IPS DF 19.7 (cell line): ENCODE data around the gene SLF1.

Experiments
- DNase-seq: peaks from one replicate; pipeline ENCODE4 v3.0.0-alpha.2; 2013; ENCODE audit warnings: low read depth, low spot score

SLF1 gene

DNA sequence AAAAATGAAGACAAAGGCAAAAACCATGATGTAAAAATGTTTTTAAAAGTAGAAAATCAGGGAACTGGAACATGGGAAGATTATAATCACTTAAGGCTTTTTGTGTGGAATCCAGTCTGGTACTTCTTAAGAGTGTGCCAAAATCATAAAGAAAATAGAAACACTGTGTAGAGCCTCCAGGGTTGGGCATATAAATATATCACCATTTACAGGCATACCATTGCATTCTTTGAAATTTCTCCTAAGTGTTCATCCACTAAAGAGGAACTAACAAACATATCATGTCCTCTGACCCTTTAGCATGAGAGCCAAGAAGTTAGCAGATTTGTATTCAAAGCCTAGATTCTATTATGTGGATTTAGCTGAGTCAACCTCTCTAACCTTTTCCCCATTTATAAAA, 93.3 kb downstream of the SLF1 start:
- DNase-seq = no peak

DNA sequence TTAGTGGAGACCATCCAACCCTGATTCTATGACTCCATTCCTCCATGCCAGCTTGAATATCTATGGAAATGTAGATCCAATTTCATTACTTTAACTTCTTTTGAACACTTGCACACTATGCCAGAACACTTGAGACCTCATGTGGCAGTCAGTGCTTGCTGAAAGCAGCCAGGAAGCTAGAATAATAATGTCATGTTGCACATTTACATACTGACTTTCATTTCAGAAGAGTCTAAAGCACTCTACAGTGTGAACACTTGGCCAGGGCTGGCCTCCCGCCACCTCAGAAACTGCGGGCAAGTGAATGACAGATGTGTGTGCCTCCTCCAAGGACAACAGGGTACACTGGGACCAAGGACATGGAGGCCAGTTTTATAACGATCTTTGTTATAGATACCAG, 97.3 kb downstream of the SLF1 start:
- DNase-seq = no peak

DNA sequence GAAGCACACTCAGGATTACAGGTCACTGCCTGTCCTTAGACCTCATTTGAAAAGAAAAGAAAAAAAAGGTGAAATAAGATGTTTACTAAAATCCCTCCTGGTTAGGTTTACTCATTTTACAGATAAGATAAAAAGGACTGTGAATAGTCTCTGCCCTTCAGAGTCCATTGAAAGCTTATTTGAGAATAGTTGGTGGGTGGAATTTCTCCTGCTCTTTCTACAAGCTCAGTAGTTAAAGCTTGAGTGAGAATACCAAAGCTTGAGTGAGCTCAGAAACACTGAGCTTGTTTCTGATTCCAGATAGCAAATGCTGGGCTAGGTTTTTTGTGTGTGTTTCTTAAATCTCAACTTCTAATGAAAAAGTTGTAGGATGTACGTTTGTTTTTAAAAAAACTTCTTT, 106.7 kb downstream of the SLF1 start:
- no peak for DNase-seq

DNA sequence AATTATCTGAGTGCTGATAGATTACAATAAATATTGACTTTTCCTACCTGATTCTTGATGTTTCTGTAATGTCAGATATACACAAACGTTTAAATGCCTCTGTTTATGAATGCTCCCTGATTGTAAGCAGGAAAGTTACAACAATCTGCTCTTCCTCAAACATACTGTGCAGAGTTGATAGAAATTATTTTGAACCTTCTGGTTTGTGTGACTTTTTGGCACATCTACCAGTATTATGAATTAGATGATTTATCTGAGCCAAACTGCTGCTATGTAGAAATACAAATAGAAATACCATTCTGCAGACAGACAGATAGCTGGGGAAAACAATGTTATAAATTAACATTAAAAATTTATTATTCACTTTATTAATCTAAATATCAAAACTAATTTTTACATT, 113.0 kb downstream of the SLF1 start:
- DNase-seq = no peak

DNA sequence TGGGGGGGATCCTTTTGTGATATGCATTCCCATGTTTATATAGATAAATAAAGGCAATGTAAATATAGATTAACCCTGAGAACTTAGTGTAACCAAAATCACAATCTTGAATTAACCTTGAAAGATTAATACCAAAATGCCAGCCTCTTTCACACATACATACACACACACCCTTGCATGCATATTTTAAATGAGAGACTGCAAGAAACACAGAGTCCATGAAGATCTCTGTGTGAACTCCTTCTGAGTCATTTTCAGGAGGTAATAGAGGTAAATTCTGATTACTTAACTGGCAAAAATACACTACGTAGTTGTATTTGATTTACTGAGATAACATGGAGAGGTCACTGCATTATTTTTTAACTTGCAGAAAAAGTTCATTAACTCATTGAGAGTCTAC, 118.0 kb downstream of the SLF1 start:
- DNase-seq = no peak

DNA sequence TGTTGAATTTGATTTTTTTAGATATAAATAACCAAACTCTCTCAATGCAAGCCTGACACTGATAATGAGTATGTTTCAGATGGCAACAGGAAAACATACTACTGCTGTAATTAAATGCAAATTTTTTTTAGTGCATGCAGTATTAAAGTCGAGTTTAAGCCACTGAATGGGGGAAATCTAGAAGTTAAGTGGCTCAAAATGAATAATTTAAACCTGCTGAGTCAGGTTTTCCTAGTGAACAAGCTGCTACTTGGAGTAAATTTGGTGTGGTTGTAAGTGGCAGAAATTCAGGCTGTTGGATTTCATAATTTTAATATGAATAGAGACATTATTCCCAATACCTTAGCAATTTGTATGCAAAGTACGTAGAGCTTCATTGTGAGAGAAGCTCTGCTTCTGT, 121.8 kb downstream of the SLF1 start:
- no peak for DNase-seq

DNA sequence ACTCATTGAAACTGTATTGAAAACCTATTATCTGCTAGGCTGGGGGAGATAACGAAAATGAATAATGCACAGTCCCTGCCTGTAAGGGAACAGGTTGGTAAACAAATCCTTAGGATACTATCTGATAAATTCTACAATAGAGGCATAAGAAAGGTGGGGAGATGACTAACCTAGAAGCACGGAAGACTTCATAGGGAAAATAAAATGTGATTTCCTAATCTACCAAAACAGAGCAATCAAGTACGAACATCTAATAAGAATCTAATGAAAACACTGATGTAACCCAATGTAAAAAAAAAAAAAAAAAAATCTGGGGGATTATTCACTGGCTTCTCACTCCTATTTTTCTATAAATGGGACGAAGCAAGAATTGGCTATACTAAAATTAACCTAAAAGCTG, 124.4 kb downstream of the SLF1 start:
- DNase-seq = no peak

DNA sequence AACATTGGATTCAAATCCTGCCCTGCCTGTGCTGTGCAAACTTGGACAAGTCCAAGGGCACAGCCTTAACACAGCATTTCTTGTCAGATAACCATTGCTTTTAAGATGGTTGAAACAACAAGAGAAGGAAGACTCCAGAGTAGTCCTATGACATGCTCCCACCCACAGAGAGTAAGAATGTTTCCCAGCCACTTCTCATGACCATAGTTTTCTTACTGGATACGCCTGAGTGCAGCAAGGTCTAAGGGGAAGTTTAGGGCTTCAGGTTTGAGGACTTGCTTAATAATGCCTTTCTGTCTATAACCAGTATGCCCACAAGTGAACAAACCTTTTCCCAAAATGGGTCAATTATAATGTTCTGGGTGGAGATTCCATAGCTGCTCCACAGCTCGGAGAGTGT, 126.4 kb downstream of the SLF1 start:
- DNase-seq = no peak

DNA sequence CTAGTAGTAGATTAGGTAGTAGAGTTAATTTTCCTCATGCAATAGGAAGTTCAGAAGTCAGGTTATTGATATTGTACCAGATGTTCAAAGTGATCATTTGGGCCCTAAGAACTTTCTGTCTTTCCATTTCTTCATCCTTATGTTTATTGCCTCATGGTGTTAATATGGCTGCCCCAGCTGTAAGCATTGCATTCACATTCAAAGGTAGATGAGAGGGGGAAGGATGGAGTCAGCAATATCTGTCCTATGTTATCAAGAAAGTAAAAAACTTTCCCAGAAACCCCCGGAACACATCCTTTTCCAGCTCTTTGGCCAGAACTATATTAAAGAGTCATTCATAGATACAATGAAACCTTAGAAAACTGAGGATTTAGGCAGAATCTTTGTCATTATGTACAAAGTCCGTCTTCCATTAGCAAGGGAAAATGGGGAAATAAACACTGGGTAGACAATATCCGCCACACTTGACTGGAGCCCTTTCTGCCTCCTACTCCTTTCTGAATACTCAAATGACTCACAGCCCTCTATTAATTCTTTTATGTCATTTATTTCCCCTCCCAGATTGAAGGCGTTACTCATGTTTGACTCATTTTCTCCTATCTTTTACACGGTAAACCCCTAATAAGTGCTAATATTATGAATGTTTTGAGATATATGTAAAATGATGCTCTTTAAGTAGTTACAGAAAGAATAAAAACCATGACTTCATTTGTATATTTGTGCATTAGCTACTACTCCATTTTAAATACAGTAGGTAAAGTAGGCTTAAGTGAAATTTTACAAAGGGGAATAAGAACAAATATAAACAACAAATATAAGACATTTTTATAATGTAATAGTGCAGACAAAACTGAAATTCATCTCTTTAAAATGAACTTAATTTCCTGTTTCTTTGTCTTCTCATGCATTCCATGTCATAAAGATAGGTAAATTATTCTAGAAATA, 127.6 kb downstream of the SLF1 start:
- DNase-seq = no peak

DNA sequence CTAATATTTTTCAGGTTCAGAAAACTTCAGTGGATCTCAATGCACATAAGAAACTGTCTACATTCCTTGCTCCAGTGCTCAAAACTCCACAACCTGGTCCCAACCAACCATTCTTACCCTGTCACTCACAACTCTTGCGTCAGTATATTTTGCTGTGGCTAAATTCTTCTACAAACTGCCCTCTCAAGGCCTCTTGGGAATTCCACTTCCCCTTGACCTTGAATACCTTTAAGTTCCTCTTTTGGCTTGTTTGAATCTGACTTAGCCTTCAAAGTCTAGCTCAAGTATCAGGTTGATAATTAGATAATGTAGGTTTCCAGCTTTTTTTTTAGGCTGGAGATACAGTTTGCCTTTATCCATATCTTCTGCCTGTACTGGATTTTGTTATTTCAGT, 128.3 kb downstream of the SLF1 start:
- DNase-seq = no peak
